ENCODE measurements around the gene ATXN1. TPM values are rescaled to one million over a fixed set of nuclear protein-coding genes. Genes with fewer than 3 reads are reported as not detected.

Gene ATXN1
- polyA plus RNA-seq, 1 of the 3 experiments (the other 2 are of a cell fraction), result 7.9 TPM

DNA sequence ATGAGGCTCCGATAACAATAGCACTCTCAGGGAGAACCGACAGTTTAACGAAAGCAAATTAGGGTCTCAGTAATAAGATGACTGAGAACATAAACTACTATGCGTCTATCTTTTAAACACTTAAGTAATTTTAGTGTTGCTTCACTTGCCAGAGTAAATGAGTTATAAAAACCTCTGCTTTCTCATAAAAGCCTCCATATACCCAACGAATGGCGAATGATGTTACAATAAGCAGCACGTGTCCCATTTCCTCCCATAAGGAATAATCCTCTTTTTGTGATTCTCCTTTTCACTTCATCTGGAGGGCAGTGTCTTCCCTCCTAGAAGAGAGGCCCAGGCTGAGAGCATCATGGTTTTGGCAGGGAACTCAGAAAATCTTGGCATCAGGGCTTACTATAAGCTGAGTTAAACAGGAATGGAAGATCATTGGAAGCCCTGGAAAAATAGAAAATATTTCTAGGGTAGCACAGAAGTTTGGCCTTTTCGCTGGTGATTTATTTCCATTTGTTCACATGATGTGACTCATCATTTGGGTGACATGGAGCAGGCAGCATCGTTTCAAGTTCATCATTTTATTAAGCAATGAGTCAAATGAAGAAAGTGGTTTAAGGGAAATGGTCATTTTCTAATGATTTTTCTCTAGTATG, 255.4 kb downstream of the ATXN1 start:
- no peak for DNase-seq
- no peaks in the 10 kb centered on the region for H3K36me3 ChIP-seq (replicated peaks in 1 of 2; ENCODE audit: control insufficient read depth in 1 of 2, insufficient read depth in 2 of 2, low read length in 1 of 2)
- WGBS (ENCODE audit: low lambda C conversion rate), result 72% methylated on average over 9 of the region's 9 CpGs
- no peak overlapping the region for H3K4me3 ChIP-seq (ENCODE audit: low read depth in 2 of 2, low read length in 1 of 2)
- no peak overlapping the region for H2AFZ ChIP-seq (ENCODE audit: low read depth)
- peaks cover 30% of the 10 kb centered on the region for H3K79me2 ChIP-seq (ENCODE audit: insufficient read depth)
- H3K27me3 ChIP-seq (ENCODE audit: insufficient read depth), result no peaks in the 10 kb centered on the region
- CTCF ChIA-PET, result interaction anchor here (0.9 to 1.4 kb wide), 3 partner anchors 9 to 258 kb away, joined by 3 to 5 read pairs (median 4); no protein-coding TSS in a partner anchor
- no peaks in the 10 kb centered on the region; a peak in 1 of 4 replicates for H3K4me1 ChIP-seq (ENCODE audit: control insufficient read depth in 1 of 2, insufficient read depth in 2 of 2, low read depth in 1 of 2, low read length in 1 of 2)
- POLR2A ChIA-PET, result no interaction called here
- no peak overlapping the region for H3K4me2 ChIP-seq
- H3K9me3 ChIP-seq, result no peaks in the 10 kb centered on the region
- H3F3A ChIP-seq (replicated peaks; ENCODE audit: insufficient read depth), result peaks cover 21% of the 10 kb centered on the region
- peak overlapping the region in 1 of 2 experiments; percentile 49; a peak in 3 of 4 replicates for H3K27ac ChIP-seq (ENCODE audit: low read depth in 2 of 2, low read length in 1 of 2)
- peaks cover 18% of the 10 kb centered on the region for H4K20me1 ChIP-seq (ENCODE audit: insufficient read depth)
- TF ChIP-seq, protein P1, sequence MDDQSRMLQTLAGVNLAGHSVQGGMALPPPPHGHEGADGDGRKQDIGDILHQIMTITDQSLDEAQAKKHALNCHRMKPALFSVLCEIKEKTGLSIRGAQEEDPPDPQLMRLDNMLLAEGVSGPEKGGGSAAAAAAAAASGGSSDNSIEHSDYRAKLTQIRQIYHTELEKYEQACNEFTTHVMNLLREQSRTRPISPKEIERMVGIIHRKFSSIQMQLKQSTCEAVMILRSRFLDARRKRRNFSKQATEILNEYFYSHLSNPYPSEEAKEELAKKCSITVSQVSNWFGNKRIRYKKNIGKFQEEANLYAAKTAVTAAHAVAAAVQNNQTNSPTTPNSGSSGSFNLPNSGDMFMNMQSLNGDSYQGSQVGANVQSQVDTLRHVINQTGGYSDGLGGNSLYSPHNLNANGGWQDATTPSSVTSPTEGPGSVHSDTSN (IDR thresholded peaks at IDR 0.05), result peak; percentile 75
- TF ChIP-seq, protein P2, sequence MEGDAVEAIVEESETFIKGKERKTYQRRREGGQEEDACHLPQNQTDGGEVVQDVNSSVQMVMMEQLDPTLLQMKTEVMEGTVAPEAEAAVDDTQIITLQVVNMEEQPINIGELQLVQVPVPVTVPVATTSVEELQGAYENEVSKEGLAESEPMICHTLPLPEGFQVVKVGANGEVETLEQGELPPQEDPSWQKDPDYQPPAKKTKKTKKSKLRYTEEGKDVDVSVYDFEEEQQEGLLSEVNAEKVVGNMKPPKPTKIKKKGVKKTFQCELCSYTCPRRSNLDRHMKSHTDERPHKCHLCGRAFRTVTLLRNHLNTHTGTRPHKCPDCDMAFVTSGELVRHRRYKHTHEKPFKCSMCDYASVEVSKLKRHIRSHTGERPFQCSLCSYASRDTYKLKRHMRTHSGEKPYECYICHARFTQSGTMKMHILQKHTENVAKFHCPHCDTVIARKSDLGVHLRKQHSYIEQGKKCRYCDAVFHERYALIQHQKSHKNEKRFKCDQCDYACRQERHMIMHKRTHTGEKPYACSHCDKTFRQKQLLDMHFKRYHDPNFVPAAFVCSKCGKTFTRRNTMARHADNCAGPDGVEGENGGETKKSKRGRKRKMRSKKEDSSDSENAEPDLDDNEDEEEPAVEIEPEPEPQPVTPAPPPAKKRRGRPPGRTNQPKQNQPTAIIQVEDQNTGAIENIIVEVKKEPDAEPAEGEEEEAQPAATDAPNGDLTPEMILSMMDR (IDR thresholded peaks at IDR 0.05), result 0 out of 2 replicates have a peak, but pooled peaks have one; percentile 9
- TF ChIP-seq SMC3 (IDR thresholded peaks at IDR 0.05; ENCODE audit: low read depth, low read length) (no peak), TCF12 (IDR thresholded peaks at IDR 0.05) (peak; percentile 52), NFIC (IDR thresholded peaks at IDR 0.05; ENCODE audit: borderline replicate concordance) (peak; percentile 76), FOSL2 (IDR thresholded peaks at IDR 0.05; ENCODE audit: borderline replicate concordance, low read depth) (peak; percentile 66; the same call in 1 of the 2 replicates), JUND (IDR thresholded peaks at IDR 0.05) (peak; percentile 47)
- TF ChIP-seq, protein P3, sequence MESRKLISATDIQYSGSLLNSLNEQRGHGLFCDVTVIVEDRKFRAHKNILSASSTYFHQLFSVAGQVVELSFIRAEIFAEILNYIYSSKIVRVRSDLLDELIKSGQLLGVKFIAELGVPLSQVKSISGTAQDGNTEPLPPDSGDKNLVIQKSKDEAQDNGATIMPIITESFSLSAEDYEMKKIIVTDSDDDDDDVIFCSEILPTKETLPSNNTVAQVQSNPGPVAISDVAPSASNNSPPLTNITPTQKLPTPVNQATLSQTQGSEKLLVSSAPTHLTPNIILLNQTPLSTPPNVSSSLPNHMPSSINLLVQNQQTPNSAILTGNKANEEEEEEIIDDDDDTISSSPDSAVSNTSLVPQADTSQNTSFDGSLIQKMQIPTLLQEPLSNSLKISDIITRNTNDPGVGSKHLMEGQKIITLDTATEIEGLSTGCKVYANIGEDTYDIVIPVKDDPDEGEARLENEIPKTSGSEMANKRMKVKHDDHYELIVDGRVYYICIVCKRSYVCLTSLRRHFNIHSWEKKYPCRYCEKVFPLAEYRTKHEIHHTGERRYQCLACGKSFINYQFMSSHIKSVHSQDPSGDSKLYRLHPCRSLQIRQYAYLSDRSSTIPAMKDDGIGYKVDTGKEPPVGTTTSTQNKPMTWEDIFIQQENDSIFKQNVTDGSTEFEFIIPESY (IDR thresholded peaks at IDR 0.05; ENCODE audit: borderline replicate concordance, low read depth), result no peak
- no peak overlapping the region for H3K9ac ChIP-seq
- no peaks in the 10 kb centered on the region for H3K9me2 ChIP-seq

- Histone ChIP-seq H3K9ac (no peak overlapping the region), H3K36me3 (replicated peaks in 1 of 2; ENCODE audit: control insufficient read depth in 1 of 2, insufficient read depth in 2 of 2, low read length in 1 of 2) (no peaks in the 10 kb centered on the region), H3K4me1 (ENCODE audit: control insufficient read depth in 1 of 2, insufficient read depth in 2 of 2, low read depth in 1 of 2, low read length in 1 of 2) (no peaks in the 10 kb centered on the region; a peak in 1 of 4 replicates), H3K4me2 (no peak overlapping the region), H3K4me3 (ENCODE audit: low read depth in 2 of 2, low read length in 1 of 2) (no peak overlapping the region), H3K79me2 (ENCODE audit: insufficient read depth) (peaks cover 30% of the 10 kb centered on the region), H3K27ac (ENCODE audit: low read depth in 2 of 2, low read length in 1 of 2) (no peak overlapping the region), H3K9me2 (no peaks in the 10 kb centered on the region), H3K9me3 (no peaks in the 10 kb centered on the region), H4K20me1 (ENCODE audit: insufficient read depth) (peaks cover 18% of the 10 kb centered on the region), H3K27me3 (ENCODE audit: insufficient read depth) (no peaks in the 10 kb centered on the region), H3F3A (replicated peaks; ENCODE audit: insufficient read depth) (peaks cover 21% of the 10 kb centered on the region), H2AFZ (ENCODE audit: low read depth) (no peak overlapping the region)
- POLR2A ChIA-PET, result no interaction called here
- no peak for DNase-seq
- 96% methylated on average over 5 of the region's 5 CpGs for WGBS (ENCODE audit: low lambda C conversion rate)
- CTCF ChIA-PET, result interaction anchor here (1.4 kb wide), 1 partner anchor 10 kb away, joined by 4 read pairs; no protein-coding TSS in a partner anchor
- no peak for TF ChIP-seq POLR2AphosphoS5 (IDR thresholded peaks at IDR 0.05; ENCODE audit: low read depth, low read length)
- no peak for TF ChIP-seq YY1 (IDR thresholded peaks at IDR 0.05; ENCODE audit: low read depth)
- no peak for TF ChIP-seq NFIC (IDR thresholded peaks at IDR 0.05; ENCODE audit: borderline replicate concordance)
- TF ChIP-seq REST (IDR thresholded peaks at IDR 0.05; ENCODE audit: low read depth, low read length), result no peak
- TF ChIP-seq, protein P4, sequence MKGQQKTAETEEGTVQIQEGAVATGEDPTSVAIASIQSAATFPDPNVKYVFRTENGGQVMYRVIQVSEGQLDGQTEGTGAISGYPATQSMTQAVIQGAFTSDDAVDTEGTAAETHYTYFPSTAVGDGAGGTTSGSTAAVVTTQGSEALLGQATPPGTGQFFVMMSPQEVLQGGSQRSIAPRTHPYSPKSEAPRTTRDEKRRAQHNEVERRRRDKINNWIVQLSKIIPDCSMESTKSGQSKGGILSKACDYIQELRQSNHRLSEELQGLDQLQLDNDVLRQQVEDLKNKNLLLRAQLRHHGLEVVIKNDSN (IDR thresholded peaks at IDR 0.05; ENCODE audit: borderline replicate concordance, low read depth), result no peak
- no peak for TF ChIP-seq FOXJ3 (CRISPR knock-in tag; IDR thresholded peaks at IDR 0.05)
- TF ChIP-seq TAF1 (IDR thresholded peaks at IDR 0.05; ENCODE audit: borderline replicate concordance, low read depth, low read length), result no peak
- no peak for TF ChIP-seq EZH2phosphoT487 (IDR thresholded peaks at IDR 0.05; ENCODE audit: borderline replicate concordance, low read depth)
These were observed 256.7 kb downstream of the ATXN1 start for GRCh38 chr6:16504609-16505008.

All from SK-N-SH (cell line).